Fibroblast of skin of right quadriceps (primary cell): Measurements from ENCODE around the gene MINDY3.
"Not testable (repeated sequence)": the region's sequence is repeated elsewhere in the genome, so short reads cannot be mapped to it uniquely, and the experiment has no call there.

Source experiments
- DNase-seq: peaks from one replicate; pipeline ENCODE4 v3.0.0-alpha.2; 2013

MINDY3 gene

GRCh38 chr10:15764892-15765454 is 95.3 kb downstream of the MINDY3 start:
- DNase-seq = no peak

- DNase-seq = no peak
These were observed 97.3 kb downstream of the MINDY3 start for GRCh38 chr10:15763006-15763405.

DNA sequence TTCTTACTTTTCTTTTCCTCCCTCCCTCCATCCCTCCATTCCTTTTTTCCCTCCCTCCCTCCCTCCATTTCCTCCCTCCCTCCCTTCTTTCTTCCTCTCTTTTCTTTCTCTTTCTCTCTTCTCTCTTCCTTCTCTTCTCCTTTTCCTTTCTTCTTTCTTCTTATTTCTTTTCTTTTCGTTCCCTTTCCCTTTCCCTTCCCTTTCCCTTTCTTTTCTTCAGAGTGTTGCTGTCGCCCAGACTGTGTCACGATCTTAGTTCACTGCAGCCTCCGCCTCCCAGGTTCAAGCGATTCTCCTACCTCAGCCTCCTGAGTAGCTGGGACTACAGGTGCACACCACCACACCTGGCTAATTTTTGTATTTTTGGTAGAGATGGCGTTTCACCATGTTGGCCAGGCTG is 98.1 kb downstream of the MINDY3 start:
- DNase-seq = not testable (repeated sequence)

DNA sequence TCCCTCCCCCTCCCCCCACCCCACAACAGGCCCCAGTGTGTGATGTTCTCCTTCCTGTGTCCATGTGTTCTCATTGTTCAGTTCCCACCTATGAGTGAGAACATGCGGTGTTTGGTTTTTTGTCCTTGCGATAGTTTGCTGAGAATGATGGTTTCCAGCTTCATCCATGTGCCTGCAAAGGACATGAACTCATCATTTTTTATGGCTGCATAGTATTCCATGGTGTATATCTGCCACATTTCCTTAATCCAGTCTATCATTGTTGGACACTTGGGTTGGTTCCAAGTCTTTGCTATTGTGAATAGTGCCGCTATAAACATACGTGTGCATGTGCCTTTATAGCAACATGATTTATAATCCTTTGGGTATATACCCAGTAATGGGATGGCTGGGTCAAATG is 99.1 kb downstream of the MINDY3 start:
- DNase-seq = not testable (repeated sequence)

GRCh38 chr10:15760681-15761080 is 99.6 kb downstream of the MINDY3 start:
- DNase-seq = peak; percentile 58

DNA sequence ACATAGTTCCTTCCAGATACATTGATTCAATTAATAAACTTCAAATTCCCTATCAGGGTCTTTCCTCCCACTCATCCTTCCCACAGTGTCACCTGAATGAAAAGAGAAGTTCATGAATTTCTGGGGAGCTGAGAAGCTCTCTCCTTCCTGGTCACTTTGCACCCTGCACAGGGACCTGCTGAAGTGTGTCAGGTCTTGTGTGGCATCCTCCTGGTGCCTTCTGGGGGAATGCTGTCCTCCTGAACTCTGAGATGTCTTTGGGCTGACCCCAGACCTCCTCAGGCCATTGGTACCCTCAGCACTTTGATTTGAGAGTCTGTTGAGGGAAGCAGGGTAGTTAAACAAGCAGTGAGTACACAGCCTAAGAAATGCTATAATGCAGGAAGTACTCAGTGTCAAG is 101.0 kb downstream of the MINDY3 start:
- DNase-seq = no peak

DNA sequence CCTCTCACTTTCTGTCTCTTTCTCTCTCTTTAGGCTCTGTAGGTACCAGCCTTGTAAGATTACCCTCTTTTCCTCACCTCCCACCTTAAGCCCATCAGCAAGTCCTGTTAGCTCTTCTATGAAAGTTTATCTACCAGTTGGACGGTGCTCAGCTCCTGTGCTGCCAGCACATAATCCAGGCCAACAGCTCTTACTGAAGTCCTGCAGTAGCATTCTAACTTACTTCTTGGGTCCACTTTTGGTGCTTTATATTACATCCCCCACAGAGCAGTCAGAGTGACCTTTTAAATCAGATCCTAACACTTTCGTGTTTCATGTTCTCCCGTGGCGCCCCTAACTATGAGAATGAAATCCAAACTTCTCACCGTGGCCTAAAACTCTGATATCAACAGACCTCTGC is 101.7 kb downstream of the MINDY3 start:
- DNase-seq = no peak

DNA sequence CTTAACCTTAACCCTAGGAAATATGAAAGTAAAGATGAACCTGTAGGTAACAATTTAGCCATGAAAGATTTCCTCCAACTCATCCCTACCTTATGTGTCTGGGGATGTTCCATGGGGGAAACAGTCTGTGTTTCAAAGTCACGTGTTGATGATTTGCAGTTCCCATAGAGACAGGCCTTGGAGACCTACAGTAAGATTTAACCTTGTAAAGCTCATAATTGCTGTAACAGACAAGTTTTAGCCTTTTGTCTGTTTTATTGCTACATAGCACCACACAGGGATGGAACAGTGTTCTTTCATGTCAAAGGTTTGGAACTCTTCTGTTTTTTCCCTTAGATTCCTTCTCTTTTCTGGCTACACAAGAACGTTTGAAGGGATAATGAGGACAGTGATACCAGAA is 105.4 kb downstream of the MINDY3 start:
- no peak for DNase-seq

DNA sequence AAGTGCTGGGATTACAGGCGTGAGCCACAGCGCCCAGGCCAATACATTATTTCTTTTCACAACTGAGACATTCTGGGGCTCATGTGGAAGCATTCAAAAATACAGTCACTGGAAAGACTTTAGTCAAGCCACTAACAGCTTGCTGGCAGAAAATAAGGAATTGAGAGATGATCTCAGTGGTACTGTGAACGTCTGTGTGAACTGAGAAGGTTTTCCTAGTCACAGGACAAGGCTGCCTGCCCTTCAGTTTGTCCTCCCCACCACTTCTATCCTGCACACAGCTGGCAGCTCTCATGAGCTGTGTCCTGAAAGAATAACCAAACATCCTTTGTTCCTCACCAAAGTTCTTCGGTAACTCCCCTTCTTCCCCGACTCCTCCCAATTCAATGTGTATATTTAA is 109.3 kb downstream of the MINDY3 start:
- DNase-seq = no peak

DNA sequence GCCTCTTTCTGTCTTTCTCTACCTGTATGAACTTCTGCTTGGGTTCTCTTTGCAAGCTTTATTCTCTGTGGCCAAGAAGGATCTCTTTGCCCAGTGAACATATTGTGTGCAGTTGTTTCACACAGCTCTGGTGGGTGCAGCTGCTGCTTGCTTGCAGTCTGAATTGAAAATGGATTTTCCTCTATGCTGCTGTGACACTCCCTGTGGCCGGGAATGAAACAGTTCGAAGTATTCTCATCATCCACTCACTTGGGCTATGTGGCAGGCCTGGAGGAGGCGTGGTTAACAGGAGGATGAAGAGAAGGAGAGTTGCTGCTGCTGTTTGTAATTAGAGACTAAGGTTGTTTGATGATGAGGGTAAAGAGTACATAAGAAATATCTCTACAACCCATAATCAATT is 112.2 kb downstream of the MINDY3 start:
- peak; percentile 47 for DNase-seq

DNA sequence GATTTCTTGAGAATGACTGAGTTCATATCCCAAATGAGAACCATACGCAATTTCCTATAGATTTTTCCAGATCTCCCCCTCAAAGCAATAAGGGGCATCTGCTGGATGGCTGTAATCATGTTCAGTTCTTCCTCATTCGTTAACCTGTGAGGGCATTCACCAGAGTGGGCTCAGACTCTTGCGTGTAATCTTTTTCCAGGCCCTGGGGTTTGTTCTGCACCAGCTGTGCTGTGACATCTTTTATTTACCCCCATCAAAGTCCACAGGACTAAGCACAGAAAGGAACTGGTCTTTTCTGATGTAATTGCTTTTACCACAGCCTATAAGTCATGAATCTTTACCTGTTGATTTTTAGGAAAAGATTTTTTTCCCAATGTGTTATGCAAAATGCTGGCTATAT is 112.7 kb downstream of the MINDY3 start:
- no peak for DNase-seq

DNA sequence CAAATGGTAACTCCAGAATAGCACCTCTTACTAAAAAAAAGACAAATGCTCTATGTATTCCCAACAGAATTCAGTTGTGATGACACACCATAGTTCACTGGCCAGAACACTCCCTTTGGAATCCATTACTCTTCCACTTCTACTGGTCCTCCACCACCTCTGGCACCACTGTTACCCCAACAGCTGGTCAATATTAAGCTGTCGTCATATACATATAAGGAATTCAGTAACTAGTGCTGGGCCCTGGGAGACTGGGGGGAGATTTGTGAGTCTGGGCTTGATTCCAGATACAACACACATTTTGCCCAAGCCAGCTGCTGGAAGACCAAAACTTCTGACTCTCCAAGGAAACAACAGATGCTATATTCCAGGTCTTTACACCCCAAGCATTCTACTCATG is 114.6 kb downstream of the MINDY3 start:
- DNase-seq = peak; percentile 81

DNA sequence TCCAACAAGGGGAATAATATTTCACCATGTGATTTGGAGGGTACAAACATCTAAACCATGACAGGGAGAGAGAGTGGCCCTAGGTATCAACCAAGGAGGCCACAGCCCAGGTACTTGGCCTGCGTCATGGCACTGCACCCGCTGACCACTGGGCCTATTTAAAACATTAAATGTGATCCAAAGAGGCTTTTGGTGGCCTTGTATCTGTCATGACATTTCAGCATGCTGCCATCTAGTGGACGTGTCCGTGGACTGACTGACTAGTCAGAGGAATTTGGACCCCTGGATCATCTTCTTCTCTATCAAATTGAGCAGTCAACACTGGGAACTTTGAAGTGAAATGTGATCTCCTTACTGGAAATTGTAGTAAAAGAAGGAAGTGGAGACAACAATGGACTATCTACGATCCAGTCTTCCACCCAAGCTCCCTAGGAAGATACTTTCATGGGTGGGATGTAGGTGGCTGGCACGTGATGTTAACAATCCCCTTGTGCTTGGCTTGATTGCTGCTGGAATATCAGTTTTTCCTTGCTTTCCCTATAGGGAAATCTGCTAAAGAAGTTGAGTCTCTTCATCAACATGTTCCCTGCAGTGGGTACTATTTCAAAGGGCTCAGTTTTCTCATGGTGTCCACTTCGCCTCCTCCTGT is 116.0 kb downstream of the MINDY3 start:
- DNase-seq = peak; percentile 45

DNA sequence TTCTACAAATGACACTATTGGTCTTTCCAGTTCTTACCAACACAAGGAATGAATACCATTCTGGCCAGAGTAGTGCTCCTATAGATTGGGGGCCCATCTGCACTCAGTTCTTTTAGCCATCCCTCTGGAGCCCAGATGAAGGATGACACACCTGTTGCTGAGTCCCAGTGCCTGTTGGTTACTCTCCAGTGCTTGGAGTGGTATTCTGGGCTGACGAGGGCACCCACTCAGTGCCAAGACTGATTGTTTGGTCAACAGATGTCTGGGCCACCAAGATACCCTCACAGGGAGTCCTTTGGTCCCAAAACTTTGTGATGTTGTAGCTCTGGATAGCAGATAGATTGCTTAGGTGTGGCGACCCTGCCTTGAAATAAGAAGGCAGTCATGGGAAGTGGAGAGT is 116.9 kb downstream of the MINDY3 start:
- no peak for DNase-seq

- peak; percentile 56 for DNase-seq
These were observed 117.5 kb downstream of the MINDY3 start for GRCh38 chr10:15742836-15743235.

DNA sequence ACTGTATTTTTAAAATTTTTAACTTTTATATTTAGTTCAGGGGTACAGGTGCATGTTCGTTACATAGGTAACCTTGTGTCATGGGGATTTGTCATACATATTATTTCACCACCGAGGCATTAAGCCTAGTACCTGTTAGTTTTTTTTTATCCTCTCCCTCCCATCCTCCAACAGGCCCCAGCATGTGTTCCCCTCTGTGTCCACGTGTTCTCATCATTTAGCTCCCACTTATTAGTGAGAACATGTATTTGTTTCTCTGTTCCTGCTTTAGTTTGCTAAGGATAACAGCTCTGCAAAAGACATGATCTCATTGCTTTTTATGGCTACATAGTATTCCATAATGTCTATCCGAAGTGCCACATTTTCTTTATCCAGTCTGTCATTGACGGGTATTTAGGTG is 118.2 kb downstream of the MINDY3 start:
- no peak for DNase-seq

- DNase-seq = no peak
These were observed 118.7 kb downstream of the MINDY3 start for GRCh38 chr10:15741581-15741980.

- no peak for DNase-seq
These were observed 120.0 kb downstream of the MINDY3 start for GRCh38 chr10:15740261-15740660.

GRCh38 chr10:15739254-15739970 is 120.9 kb downstream of the MINDY3 start:
- DNase-seq = no peak

DNA sequence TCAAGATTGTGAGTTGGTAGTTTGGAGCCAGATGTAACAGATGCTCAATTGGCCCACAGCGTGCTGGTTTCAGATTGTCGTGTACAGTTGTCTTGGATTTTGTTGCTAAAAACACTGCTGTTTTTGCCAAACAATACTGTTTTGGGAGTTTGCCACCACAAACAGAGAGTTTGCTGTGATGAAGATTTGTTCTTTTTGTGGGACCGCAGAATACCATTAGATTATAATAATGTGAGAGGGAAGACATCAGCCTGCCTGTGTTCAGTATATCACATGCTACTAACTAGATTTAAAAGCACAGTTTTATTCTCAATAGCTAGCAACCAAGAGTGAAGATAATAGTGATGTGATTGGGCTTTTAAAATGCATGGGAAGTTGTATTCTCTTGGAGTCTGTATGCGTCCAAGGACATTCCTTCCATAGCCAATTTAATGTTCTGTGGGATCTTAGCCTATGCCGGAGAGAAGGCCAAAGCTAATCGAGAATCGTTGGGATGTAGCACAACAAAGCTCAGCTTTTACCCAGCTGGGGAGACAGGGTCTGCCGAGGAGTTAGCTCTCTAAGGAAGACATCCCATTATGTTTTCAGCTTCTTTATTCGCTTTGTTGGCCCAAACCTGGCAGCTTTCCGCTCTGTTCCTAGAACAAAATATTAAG is 121.9 kb downstream of the MINDY3 start:
- peak; percentile 48 for DNase-seq

DNA sequence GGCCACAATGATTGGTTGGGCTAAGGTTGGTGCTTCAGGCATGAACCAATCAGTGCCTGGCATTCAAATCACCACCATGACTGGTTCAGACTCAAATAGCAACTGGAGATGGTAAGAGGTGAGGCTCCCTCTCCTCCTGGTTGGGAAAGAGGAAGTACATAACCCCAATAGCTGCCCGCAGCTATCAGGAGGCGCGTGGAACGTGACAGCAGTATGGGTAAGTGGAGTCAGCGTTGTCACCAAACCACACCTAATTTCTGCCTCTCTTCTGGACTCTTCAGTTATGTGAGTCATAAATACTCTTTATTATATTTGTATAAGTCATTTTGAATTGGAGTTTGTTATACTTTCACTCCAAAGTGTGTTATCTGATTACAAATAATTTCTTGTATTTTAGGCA is 122.7 kb downstream of the MINDY3 start:
- DNase-seq = no peak

- no peak for DNase-seq
These were observed 124.5 kb downstream of the MINDY3 start for GRCh38 chr10:15735763-15736162.

- no peak for DNase-seq
These were observed 130.0 kb downstream of the MINDY3 start for GRCh38 chr10:15730341-15730740.

GRCh38 chr10:15729890-15730289 is 130.4 kb downstream of the MINDY3 start:
- DNase-seq = no peak
